GM19438 (cell line): ENCODE results near the gene ITGA5.

Experiments used
- ATAC-seq: cut with Tn5 transposase; IDR thresholded peaks from one replicate; pipeline ENCODE4 v1.9.1; 2021; ENCODE audit warnings: low read depth; ENCODE audit not compliant: unreplicated experiment

The ITGA5 gene

DNA sequence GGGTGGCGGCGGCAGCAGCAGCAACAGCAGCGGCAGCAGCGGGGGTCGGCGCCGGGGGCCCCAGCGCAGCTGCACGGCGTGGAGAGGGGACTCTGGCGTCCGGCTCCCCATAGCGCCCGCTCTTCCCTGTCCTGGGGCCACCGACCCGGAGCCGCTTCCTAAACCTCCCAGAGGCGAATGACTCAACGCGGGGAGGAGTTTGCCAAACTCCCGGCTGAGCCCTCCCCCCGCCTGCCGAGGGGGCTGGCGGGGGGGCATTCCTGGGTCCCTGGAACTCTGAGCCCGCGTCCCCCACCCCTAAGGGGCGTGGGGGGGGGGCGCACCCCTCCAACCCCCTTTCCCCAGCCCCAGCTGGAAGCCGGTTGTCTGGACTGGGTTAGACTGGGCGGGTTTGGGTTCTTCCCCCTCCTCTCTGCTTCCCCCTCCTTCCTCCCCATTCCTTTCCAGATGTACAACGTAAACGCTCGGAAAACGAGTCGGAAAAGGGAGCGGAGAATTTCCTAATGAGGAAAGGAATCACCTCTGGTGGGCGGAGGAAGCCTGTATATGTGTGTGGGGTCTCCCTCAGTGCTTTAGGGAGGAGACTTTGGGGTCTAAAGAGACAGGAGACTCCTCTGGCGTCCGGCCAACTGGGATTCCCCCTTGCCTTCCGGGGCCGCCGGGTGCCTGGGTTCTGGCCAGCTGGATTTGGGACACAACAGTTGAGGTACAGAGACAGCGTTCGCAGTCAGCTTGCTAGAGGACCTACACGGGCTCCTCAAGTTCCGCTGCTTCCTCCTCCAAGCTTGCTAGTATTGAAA is at the start of gene ITGA5:
Gene ITGA5, minus strand, starts transcription at position 179 of the 800 bp plus-strand sequence. Its CDS starts 68 bp downstream, at position 111.
- no peak for ATAC-seq

DNA sequence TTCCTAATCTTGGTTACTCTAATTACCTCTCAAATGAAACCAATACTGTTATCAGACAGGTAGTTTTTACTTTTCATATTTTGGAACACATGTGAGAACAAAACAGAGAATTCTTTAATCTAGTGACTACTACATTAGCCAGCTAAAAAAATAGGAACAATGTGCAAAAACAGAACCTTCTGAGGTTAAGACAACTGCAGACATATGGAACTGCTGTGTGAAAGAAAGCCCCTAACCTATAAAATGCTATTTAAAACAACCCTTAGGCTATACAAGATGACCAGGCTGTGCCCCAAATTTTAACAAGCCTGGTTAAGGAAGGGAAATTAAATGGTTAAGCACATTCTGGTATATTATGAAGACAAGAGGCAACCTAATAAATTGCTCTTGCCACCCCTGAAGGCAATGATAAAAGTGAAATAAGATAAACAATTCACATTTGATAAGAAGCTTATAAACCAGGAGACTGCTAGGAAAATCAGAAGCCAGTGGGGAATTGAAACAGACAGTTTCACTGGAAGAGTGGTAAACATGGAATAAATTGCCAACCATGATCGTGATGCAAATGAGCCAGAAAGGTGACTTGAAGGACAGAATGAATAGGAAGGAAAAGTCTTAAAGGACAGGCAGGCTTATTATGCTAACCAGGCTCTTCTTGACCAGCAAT is 46.9 kb upstream of the ITGA5 start:
- no peak for ATAC-seq

DNA sequence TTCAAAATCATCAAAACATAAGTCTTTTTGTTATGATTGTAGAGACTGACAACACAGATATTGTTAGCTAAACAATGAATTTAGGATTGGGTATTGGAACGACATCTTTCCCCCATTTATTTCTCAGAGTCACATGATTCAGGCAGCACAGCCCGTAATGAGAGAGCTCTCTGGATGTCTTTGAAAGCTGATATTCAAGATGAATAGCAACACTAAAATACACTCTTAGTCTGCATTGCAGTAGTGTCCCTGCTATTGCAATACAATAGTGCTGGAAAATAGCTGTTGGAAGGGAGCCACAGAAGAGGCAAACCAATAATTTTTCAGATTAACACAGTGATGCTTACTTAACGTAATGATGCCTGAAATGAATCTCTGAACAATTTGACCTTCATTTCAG is 44.4 kb upstream of the ITGA5 start:
- ATAC-seq = no peak

DNA sequence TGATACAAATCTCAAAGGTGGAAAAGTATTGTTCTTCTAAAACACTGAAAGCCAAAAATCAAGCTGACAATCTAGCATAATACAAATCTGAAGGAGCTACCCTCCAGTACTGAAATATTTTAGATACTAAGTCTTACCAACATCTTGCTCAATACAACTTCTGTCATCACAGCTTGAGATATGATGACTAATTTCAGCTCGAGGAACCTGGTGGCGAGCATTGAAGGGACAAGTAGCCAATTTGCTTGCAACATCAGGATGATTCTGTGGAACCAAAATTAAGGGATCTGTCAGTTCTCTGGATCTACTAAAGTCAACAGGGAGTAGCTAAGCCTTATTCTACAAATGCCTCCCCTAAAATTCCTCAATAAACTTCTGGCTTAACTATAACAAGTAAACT is 44.0 kb upstream of the ITGA5 start:
- no peak for ATAC-seq

DNA sequence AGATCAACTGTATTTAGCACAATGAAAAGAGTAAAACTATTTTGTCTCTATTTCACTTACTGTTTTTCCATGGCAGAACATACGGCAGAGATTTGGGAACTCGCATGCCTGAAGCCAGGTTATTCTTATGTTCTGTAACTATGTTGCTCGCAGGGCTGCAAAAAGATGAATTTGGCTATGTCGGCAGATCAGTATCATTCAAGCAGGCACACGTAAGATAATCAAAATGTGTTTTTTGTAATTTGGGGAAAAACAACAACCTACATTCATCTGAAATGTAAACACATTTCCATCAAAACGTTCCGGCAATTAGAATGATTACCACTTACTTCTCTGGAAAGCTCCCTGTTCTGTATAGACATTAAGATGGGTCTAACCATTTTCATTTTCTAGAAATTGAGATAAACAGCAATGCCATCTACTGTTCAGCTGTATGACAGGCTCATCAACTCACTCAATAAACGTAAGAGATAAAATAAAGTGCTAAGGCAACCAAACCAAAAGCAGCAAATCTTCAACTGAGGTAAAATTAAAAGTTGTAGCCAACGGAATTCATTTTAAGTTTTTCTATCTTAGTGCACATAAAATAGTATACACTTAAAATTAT is 41.4 kb upstream of the ITGA5 start:
- no peak for ATAC-seq

DNA sequence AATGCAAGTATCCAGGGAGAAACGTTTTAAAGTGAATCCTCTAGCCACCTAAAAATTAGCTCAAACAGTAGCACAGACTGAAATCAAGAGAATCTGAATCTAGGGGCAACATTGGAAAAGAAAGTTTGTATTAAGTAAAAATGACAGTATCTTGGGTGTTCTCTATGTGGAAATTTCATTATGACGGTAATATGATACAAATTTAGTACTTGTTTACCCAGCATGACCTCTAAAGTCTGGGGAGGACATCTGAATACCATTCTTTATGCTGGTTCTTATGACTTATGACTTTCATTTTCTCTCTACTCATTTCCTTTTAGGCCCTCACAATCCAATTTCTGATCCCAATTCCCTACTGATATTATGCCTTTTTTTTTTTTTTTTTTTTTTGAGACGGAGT is 40.3 kb upstream of the ITGA5 start:
- no peak for ATAC-seq

DNA sequence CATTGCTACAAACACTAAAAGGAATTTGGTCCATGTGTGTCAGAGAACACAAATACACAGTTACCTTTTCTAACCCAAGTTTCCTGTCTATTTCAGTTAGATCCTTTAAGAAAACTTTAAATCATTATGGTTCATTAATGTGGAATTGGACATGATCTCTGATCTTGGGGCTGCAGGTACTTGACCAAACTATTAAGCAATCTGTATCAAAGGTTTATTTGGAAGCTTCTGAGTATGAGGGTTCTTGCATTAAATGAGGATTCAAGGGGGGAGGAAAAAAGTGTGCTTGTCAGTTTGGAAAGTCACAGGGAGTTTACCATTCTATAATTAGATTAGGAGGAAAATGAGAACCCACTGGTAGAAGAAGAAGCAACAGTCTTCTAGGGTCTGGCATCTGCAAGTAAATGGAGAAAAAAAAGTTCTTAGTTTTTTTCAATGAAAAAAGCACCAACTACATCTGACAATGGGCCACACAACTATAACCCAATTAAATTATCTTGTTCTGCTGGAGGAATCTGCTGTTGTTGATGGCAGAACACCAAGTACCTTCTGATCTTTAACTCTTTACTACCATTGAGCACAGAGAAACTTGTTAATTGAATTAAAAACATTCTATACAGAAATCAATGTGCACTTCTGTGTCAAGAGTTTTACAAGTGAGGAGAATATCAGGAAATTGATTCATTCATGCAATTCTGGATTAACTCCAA is 36.8 kb upstream of the ITGA5 start:
- ATAC-seq = no peak

DNA sequence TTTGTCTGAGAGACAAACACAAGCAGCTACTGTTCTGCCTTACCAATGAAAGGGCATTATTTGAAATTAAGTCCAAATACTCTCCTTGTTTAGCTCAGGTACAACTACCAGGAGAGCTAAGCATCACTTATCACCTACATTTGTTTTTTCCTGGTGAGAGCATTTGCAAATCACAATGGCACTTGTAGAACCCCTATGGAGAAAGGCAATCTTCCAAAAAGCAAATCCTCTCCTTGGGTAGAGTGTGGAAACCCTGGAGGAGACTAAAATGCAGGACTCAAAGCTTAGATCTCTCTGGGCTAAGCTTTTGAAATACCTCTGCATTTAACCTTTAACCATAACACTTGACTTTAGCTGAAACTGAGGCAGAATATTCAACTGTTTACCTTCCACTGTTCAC is 33.6 kb upstream of the ITGA5 start:
- no peak for ATAC-seq

DNA sequence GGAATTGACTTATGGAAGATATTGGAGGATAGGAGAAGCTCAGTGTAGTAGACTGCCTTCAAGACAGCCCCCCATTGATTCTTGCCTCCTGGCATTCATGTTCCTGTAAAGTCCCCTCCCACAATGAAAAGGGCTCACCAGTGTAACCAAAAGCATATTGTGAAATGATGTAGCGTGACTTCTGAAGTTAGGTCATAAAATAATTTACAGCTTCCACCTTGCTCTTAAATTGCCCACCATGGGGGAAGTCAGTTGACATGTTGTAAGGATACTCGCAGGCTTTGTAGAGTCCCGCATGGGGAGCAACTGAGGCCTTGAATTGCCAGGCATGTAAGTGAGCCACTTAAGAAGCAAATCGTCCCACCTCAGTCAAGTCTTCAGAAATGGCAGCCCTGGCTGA is 29.3 kb upstream of the ITGA5 start:
- ATAC-seq = no peak

DNA sequence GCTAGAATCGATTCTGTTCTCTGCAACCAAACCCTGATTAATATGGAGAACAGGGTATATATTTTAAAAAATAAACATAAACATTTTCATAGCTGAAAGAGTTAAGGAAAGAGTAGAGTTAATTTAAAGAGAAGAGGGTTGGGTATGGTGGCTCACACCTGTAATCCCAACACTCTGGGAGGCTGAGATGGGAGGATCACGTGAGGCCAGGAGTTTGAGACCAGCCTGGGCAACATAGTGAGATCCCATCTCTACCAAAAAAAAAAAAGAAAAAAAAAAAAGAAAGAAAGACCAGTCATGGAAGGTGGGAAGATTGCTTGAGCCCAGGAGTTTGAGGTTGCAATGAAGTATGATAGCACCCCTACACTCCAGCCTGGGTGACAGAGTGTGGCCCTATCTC is 28.9 kb upstream of the ITGA5 start:
- ATAC-seq = no peak

DNA sequence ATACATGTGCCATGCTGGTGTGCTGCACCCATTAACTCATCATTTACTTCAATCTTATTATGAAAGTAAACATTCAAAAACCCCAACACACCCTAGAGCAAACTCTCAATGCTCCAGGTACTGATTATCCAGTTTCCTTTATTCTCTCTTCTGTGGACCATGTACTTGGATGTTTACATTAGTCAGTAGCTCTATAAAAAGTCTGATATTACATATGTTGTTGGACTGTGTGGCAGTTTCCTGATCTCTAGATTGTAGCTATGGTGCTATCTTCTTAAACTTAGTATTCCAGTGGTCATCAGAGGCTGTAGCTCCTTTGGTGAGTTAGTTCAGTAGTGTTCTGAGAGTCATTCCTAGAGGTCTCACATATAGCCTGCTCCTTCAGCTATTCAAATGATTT is 25.1 kb upstream of the ITGA5 start:
- ATAC-seq = no peak

DNA sequence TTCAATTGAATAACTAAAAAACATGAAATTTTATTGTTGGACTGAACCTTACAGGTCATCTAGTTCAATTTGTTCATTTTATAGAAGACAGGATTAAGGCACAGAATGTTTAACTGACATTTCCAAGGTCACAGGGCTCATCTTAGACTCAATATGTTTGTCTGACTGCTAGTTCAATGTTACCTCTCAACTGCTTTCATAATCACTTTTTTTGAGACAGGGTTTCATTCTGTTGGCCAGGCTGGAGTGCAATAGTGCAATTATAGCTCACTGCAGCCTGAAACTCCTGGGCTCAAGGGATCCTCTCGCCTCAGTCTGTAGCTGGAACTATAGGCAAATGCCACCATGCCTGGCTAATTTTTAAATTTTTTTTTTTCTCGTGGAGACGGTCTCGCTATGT is 24.4 kb upstream of the ITGA5 start:
- ATAC-seq = no peak

DNA sequence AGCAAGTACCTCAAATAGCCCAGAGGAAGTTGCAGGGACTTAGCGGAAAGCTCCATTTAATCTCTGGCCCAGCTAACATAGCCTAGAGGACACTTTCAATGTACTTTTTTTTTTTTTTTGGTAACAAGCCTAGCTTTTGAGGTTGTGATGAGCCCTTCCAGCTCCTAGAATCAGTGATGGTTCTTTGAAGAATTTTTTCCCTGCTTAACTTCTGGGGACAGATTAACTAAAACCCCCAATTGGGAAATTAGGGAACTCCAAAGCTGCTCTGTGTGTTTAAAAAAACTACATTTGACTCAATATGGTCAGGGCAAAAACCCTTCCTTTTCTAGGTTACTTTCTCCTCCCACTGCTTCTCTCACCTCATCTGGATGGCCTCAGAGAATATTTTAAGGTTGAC is 23.9 kb upstream of the ITGA5 start:
- no peak for ATAC-seq

DNA sequence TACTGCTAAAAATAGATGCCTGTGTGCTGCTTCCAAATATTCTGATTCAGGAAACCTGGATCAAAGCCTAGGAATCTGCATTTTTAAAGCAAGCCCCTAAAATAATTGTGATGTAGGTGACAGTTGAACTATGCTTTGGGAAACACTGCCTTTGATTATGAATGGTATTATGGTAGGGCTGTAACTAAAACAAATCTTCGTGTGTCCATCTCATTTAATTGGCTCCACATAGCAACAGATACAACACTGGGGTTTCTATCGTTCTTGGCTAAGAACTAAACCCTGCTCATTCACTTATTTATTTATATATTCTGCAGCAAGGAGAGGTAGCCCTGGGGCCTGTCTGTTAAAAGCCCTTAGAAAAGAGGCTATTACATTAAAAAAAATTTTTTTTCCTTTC is 23.0 kb upstream of the ITGA5 start:
- no peak for ATAC-seq

DNA sequence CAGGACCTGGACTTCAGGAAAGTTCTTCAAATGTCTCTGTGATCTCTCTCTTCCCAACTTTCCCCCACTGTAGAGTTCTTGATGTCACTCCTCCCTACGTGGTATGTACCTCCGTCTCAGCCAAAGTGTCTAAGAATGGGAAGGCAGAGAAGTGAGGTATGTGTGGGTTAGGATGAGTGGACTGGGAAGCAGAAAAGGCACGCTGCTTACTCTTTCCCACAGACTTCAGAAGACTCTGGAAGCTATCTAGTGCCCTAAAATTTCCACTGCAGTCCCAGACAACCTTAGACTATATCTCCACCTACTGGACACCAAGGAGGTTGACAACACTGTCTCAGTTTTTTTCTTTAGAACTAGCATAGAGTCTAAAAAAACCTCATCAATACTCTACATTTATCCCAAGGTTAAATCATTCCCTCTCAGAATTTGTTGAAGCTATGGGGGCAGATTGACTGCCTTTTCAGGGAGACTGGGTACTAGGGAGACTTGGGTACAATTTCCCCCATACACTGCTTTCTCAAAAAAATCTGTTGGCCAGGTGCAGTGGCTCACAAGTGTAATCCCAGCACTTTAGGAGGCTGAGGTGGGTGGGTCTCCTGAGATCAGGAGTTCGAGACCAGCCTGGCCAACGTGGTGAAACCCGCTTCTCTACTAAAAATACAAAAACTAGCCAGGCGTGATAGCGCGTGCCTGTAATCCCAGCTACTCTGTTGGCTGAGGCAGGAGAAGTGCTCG is 20.6 kb upstream of the ITGA5 start:
- ATAC-seq = no peak

DNA sequence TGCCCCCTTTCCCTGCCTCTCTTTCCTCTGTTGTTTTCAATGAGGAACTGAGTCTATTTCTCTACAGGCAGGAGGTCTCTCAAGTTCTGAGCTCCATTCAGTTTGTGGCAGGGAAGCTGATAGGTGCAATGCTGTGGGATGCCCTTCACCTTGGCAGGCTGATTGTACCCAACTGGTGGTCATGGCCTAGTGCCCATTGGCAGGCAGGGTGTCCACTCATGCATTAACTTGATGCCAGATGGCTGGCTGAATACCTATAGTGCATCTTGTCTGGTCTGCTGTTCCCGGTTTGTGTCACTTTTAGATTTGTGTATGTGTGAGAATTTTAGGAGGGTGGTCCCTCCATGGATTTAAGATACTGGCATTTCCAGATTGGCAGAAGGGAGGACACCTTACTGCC is 20.0 kb upstream of the ITGA5 start:
- no peak for ATAC-seq

DNA sequence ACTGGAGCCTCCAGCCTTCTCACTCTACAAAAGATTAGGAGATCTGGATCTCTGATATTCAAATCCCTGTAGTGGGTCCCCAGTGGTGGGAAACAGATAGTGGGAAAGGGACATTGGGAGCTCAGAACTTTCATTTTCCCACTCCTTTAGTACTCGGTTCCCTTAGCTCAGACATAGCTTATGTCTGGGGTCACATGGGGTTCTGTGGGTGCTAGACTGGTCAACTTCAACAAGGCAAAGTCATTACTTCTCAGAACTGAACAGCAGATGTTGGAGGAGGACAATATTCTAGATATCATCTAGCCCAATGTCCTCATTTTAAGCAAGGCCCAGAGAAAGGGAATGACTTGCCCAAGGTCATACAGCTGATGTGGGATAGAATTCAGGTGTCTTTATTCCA is 19.5 kb upstream of the ITGA5 start:
- no peak for ATAC-seq

DNA sequence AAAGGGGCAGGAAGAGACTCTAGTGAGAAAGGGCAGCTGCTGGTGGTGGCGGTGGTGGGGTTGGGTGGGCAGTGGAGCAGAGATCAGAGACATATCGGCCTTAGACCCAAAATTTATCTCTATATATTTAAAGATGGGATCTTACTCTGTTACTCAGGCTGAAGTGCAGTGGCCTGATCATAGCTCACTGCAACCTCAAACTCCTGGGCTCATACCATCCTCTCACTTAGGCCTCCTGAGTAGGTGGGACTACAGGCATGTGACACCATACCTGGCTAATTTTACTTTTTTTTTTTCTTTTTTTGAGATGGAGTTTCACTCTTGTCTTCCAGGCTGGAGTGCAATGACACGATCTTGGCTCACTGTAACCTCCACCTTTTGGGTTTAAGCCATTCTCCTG is 18.6 kb upstream of the ITGA5 start:
- ATAC-seq = no peak

DNA sequence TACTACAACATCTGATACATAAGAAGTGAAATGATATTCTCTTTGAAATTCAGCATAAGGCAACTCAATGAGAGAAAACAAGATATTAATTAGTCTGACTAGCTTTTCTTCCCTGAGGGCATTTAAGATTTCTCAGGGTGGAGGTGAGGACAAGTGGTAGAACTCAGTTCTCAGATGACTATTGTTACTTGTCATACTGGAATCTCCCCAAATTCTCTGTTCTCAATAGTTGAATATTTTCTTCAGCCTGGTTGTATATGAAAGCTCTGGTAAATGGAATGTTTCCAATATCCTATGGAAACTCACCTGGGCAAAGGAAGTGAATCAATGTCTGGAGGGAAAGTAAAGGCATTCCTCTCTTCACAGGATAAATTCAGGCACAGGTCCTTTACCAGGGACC is 18.2 kb upstream of the ITGA5 start:
- no peak for ATAC-seq

DNA sequence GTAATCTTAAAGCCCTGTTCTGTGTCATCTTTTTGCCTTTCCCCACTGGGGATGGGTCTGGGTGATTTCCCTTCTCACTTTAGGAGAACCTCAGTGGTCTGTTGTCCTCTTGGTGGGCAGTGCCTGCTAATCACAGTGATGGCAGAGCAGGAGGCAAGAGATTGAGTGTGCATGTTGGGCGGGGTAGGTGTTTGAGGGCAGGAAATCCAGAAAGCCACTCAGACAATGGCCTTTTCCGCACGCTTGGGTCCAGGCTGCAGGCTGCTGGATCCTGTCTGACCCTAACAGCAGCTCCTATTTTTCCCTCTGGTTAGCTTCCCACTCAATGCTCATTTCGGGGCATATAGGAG is 13.7 kb upstream of the ITGA5 start:
- no peak for ATAC-seq
